ENCODE results near the gene MTARC1. TPM values are rescaled to one million over a fixed set of nuclear protein-coding genes. Genes with fewer than 3 reads are reported as not detected.

Gene MTARC1
- total and polyA plus RNA-seq, 10 of the 15 experiments (the other 5 are each of a cell fraction or from before 2014, with no cell fraction given), result 0.23 to 1.5 (median 0.48) TPM

DNA sequence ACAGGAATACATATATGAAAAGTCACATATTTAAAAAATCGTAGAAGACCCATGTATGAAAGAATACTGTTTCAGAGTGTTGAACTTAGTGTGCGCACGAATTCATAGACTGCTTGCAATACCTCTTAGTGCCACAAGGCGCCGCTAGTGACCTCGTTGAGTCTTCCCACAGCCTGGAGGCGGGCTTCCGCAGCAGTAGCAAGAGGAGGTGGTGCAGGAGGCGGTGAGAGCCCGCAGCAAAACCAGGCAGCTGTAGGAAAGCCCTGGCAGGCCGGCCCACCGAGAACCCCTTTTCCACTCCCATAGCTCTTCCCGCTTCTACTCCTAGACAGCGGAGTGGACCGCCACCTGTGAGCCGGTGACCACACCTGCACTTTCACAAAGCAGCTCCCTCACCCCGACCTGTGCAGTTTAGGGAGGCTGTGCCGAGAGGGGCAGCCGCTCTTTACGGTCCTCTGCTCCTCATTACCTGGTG lies 23.5 kb downstream of the MTARC1 start (continued):
- TF ChIP-seq MEF2A (IDR thresholded peaks at IDR 0.05; ENCODE audit: insufficient read depth, low read depth, low read length) (no peak), SMC3 (IDR thresholded peaks at IDR 0.05; ENCODE audit: borderline replicate concordance, low read length) (peak; percentile 72; the same call in 1 of the 2 replicates), MYC (IDR thresholded peaks at IDR 0.05; ENCODE audit: insufficient read depth, insufficient read length, insufficient replicate concordance, low read length, severe bottlenecking) (no peak), CHD2 (IDR thresholded peaks at IDR 0.05; ENCODE audit: borderline replicate concordance, low read depth, low read length) (no peak), ZNF274 (IDR thresholded peaks at IDR 0.05; ENCODE audit: insufficient read depth, insufficient read length) (no peak), REST (IDR thresholded peaks at IDR 0.05; ENCODE audit: low read depth, low read length) (no peak)
- TF ChIP-seq, protein P1, sequence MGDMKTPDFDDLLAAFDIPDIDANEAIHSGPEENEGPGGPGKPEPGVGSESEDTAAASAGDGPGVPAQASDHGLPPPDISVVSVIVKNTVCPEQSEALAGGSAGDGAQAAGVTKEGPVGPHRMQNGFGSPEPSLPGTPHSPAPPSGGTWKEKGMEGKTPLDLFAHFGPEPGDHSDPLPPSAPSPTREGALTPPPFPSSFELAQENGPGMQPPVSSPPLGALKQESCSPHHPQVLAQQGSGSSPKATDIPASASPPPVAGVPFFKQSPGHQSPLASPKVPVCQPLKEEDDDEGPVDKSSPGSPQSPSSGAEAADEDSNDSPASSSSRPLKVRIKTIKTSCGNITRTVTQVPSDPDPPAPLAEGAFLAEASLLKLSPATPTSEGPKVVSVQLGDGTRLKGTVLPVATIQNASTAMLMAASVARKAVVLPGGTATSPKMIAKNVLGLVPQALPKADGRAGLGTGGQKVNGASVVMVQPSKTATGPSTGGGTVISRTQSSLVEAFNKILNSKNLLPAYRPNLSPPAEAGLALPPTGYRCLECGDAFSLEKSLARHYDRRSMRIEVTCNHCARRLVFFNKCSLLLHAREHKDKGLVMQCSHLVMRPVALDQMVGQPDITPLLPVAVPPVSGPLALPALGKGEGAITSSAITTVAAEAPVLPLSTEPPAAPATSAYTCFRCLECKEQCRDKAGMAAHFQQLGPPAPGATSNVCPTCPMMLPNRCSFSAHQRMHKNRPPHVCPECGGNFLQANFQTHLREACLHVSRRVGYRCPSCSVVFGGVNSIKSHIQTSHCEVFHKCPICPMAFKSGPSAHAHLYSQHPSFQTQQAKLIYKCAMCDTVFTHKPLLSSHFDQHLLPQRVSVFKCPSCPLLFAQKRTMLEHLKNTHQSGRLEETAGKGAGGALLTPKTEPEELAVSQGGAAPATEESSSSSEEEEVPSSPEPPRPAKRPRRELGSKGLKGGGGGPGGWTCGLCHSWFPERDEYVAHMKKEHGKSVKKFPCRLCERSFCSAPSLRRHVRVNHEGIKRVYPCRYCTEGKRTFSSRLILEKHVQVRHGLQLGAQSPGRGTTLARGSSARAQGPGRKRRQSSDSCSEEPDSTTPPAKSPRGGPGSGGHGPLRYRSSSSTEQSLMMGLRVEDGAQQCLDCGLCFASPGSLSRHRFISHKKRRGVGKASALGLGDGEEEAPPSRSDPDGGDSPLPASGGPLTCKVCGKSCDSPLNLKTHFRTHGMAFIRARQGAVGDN (IDR thresholded peaks at IDR 0.05), result no peak

Measured in GM12878 (cell line).